Osteocyte (in vitro differentiated cells): ENCODE results near the gene GRIPAP1. TPM values are rescaled to one million over a fixed set of nuclear protein-coding genes. Genes with fewer than 3 reads are reported as not detected.

Experiments
- DNase-seq: peaks from one replicate; pipeline ENCODE4 v3.0.0; 2021; ENCODE audit warnings: mixed read lengths; ENCODE audit not compliant: unreplicated experiment; ENCODE audit errors: extremely low spot score
- H3K27ac Mint-ChIP-seq: one replicate; pipeline ENCODE4 v1.8.0; 2021; ENCODE audit warnings: mild to moderate bottlenecking, mixed read lengths; ENCODE audit not compliant: unreplicated experiment
- H3K27me3 Mint-ChIP-seq: one replicate; pipeline ENCODE4 v1.8.0; 2021; ENCODE audit warnings: mixed read lengths; ENCODE audit not compliant: unreplicated experiment
- H3K36me3 Mint-ChIP-seq: one replicate; pipeline ENCODE4 v1.8.0; 2021; ENCODE audit warnings: mixed read lengths; ENCODE audit not compliant: unreplicated experiment
- H3K4me1 Mint-ChIP-seq: one replicate; pipeline ENCODE4 v1.8.0; 2021; ENCODE audit warnings: mixed read lengths; ENCODE audit not compliant: unreplicated experiment
- H3K4me3 Mint-ChIP-seq: one replicate; pipeline ENCODE4 v1.8.0; 2021; ENCODE audit warnings: mild to moderate bottlenecking, moderate library complexity, mixed read lengths; ENCODE audit not compliant: unreplicated experiment
- H3K9me3 Mint-ChIP-seq: one replicate; pipeline ENCODE4 v1.8.0; 2021; ENCODE audit warnings: mixed read lengths; ENCODE audit not compliant: unreplicated experiment
- CTCF ChIP-seq: fragments of 200-600 bp; sonication (generic); IDR thresholded peaks from 2 replicates; pipeline ENCODE4 v1.5.0; 2021; ENCODE audit warnings: antibody characterized with exemption, mild to moderate bottlenecking, moderate library complexity
- total RNA-seq: library from RNA; stranded (reverse); gene quantifications from 2 replicates; pipeline ENCODE4 v1.2.1, GENCODE V29; 2021

Gene GRIPAP1
- total RNA-seq, 1 donor from 2014 or later, result 48.5 TPM

- Mint-ChIP-seq H3K4me3 (no peak overlapping the region), H3K27ac (peak overlapping the region; percentile 57), H3K27me3 (no peaks in the 10 kb centered on the region), H3K9me3 (peaks cover 4% of the 10 kb centered on the region), H3K4me1 (peaks cover 9% of the 10 kb centered on the region), H3K36me3 (peaks cover 14% of the 10 kb centered on the region)
- TF ChIP-seq CTCF, result no peak
- no peak for DNase-seq
Observed at GRCh38 chrX:48936429-48937053, 65.5 kb downstream of the GRIPAP1 start.

- Mint-ChIP-seq H3K4me3 (no peak overlapping the region), H3K27me3 (no peaks in the 10 kb centered on the region), H3K4me1 (peaks cover 9% of the 10 kb centered on the region), H3K27ac (no peak overlapping the region), H3K9me3 (peaks cover 3% of the 10 kb centered on the region), H3K36me3 (peaks cover 14% of the 10 kb centered on the region)
- no peak for DNase-seq
- TF ChIP-seq CTCF, result no peak
Observed at GRCh38 chrX:48935301-48935670, 66.8 kb downstream of the GRIPAP1 start.

- no peak for TF ChIP-seq CTCF
- Mint-ChIP-seq H3K36me3 (peaks cover 12% of the 10 kb centered on the region), H3K27me3 (no peaks in the 10 kb centered on the region), H3K4me1 (peaks cover 9% of the 10 kb centered on the region), H3K9me3 (peaks cover 3% of the 10 kb centered on the region), H3K4me3 (no peak overlapping the region), H3K27ac (no peak overlapping the region)
- no peak for DNase-seq
Observed at GRCh38 chrX:48934581-48935300, 67.3 kb downstream of the GRIPAP1 start.

- Mint-ChIP-seq H3K27me3 (no peaks in the 10 kb centered on the region), H3K4me1 (peaks cover 9% of the 10 kb centered on the region), H3K9me3 (peaks cover 3% of the 10 kb centered on the region), H3K36me3 (peaks cover 12% of the 10 kb centered on the region), H3K27ac (no peak overlapping the region), H3K4me3 (no peak overlapping the region)
- no peak for DNase-seq
- no peak for TF ChIP-seq CTCF
Observed at GRCh38 chrX:48933757-48934156, 68.3 kb downstream of the GRIPAP1 start.

GRCh38 chrX:48927736-48928382, 74.2 kb downstream of the GRIPAP1 start:
- Mint-ChIP-seq H3K4me3 (no peak overlapping the region), H3K27me3 (no peaks in the 10 kb centered on the region), H3K4me1 (no peaks in the 10 kb centered on the region), H3K36me3 (peaks cover 14% of the 10 kb centered on the region), H3K27ac (no peak overlapping the region), H3K9me3 (peaks cover under 1% of the 10 kb centered on the region)
- DNase-seq, result no peak
- TF ChIP-seq CTCF, result no peak
